Psoas muscle (tissue), 8 donors: ENCODE results near the gene DNAJC1. TPM values are rescaled to one million over a fixed set of nuclear protein-coding genes. Genes with fewer than 3 reads are reported as not detected.

ENCODE experiments used
- ATAC-seq, 4 donors: fragments of 200-7000 bp; cut with Tn5 transposase; one replicate each; pipeline ENCODE4 v1.9.1; 2020; ENCODE audit warnings: moderate library complexity in 3 of 4, mild to moderate bottlenecking in 2 of 4
- DNase-seq, 2 donors: peaks; one replicate each; pipeline ENCODE4 v3.0.0-alpha.2; 2020
- H3K27ac ChIP-seq: fragments of 200-600 bp; one replicate; pipeline ENCODE4 v1.8.0; 2022
- H3K27me3 ChIP-seq, 3 donors: fragments of 200-600 bp in 1 of 3; one replicate each; pipeline versions ENCODE4 v1.6.1 to v1.8.0; 2013 to 2022; ENCODE audit warnings: low read length in 2 of 3, mild to moderate bottlenecking in 2 of 3, moderate library complexity in 1 of 3; ENCODE audit not compliant: insufficient read depth in 3 of 3
- H3K36me3 ChIP-seq, 2 donors: fragments of 200-600 bp in 1 of 2; one replicate each; pipeline versions ENCODE4 v1.6.1 to v1.8.0; 2013 to 2022; ENCODE audit warnings: low read depth in 1 of 2, mild to moderate bottlenecking in 1 of 2, moderate library complexity in 1 of 2; ENCODE audit not compliant: insufficient read depth in 1 of 2
- H3K4me1 ChIP-seq: fragments of 200-600 bp; one replicate; pipeline ENCODE4 v1.8.0; 2022
- H3K4me3 ChIP-seq: fragments of 200-600 bp; one replicate; pipeline ENCODE4 v1.8.0; 2022; ENCODE audit warnings: mild to moderate bottlenecking
- H3K9me3 ChIP-seq: fragments of 200-600 bp; one replicate; pipeline ENCODE4 v1.8.0; 2022
- CTCF ChIP-seq: fragments of 200-600 bp; IDR thresholded peaks from one replicate; pipeline ENCODE4 v1.8.0; 2022; ENCODE audit warnings: antibody characterized with exemption
- WGBS, 3 donors: extraction: QIAGEN DNeasy Blood & Tissue Kit; methylation state at CpG; one replicate each; pipeline versions ENCODE4 v1.1.6 to v1.1.7; 2013; 5-methylcytosine and 5-hydroxymethylcytosine counted together
- intact Hi-C, 2 donors: fragments of 100-400 bp; cut with DNase I; formaldehyde crosslinking; loops; one replicate each; pipeline versions ENCODE4 v1.11.0 to v1.14.2; 2022
- polyA plus RNA-seq, 3 donors: library from polyadenylated mRNA; stranded (reverse); fragments of 200-250 nt; gene quantifications; one replicate each; pipeline ENCODE4 v1.2.3, GENCODE V29; 2013
- total RNA-seq, 4 donors: library from RNA; stranded (reverse); fragmentation: NEBNext Ultra II Directional in 2 of 4; extraction: Animal tissue kit (Norgen Biotek cat#: 25700) in 2 of 4; gene quantifications; one replicate each; pipeline versions ENCODE4 v1.2.1 to v1.2.4, GENCODE V29; 2021 to 2023
- donor health status: healthy with polysubstance abuse.
- donor health status: DM: no; HTN: no; CAD: no; lungs with moderate emphysema.
- donor health status: Bipolar disorder and iron deficiency.
- donor health status: healthy.
- donor health status: DM: yes; HTN: yes; CAD: no.
- donor health status: DM: no; HTN: no; CAD: no.
- donor health status: DM: no; HTN: no; CAD: no.
- donor health status: DM: yes; HTN: yes; CAD: no.

Gene DNAJC1
- total and polyA plus RNA-seq, 7 donors, result 6.7 to 21.5 (median 13.2) TPM

GRCh38 chr10:21751341-21752310, 251.9 kb downstream of the DNAJC1 start:
- intact Hi-C loops, result no loop called here
- H3K36me3 ChIP-seq, result peaks cover 0 to 5% of the 10 kb centered on the region in 2 donors
- no peak for TF ChIP-seq CTCF
- WGBS, 3 donors, result 81 to 83% (median 82%) methylated on average over 22 to 26 of the region's 26 CpGs
- no peak overlapping the region for H3K4me3 ChIP-seq
- no peaks in the 10 kb centered on the region for H3K9me3 ChIP-seq
- no peak overlapping the region for H3K27ac ChIP-seq
- no peaks in the 10 kb centered on the region for H3K4me1 ChIP-seq
- H3K27me3 ChIP-seq, result no peaks in the 10 kb centered on the region
- DNase-seq (no peak), ATAC-seq (no peak)

GRCh38 chr10:21750424-21750823, 253.1 kb downstream of the DNAJC1 start:
- DNase-seq (no peak), ATAC-seq (no peak)
- Histone ChIP-seq H3K27me3 (no peaks in the 10 kb centered on the region), H3K36me3 (peaks cover 0 to 4% of the 10 kb centered on the region in 2 donors), H3K4me1 (no peaks in the 10 kb centered on the region), H3K27ac (no peak overlapping the region), H3K4me3 (no peak overlapping the region), H3K9me3 (no peaks in the 10 kb centered on the region)
- WGBS, 3 donors, result 79 to 86% (median 81%) methylated on average over 12 of the region's 12 CpGs
- intact Hi-C loops, result no loop called here
- no peak for TF ChIP-seq CTCF

DNA sequence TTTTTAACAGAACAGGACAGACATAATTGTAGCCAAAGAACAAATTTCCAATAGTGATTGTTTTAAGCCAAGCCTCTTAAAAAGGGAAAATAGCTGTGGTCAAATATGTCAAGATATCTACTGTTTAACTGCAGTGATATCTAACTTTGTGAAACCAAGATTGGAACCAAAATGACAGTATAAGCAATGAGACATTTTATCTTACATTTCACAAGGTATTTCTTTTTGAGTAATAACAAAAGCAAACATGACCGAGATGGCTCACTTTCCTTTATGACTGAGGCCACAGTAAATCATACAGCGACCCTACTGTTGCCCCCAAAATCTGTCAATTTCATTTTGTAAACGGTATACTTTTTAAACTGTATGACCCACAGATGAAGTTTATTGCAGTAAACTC, 253.7 kb downstream of the DNAJC1 start:
- no peak for DNase-seq
- H3K4me1 ChIP-seq, result no peaks in the 10 kb centered on the region
- H3K27me3 ChIP-seq, result no peaks in the 10 kb centered on the region
- no peak overlapping the region for H3K27ac ChIP-seq
- peaks cover 0 to 6% of the 10 kb centered on the region in 2 donors for H3K36me3 ChIP-seq
- intact Hi-C loops, result no loop called here
- H3K4me3 ChIP-seq, result no peak overlapping the region
- no peak for ATAC-seq
- 64 to 69% (median 69%) methylated on average over 3 of the region's 3 CpGs for WGBS, 3 donors
- TF ChIP-seq CTCF, result no peak
- no peaks in the 10 kb centered on the region for H3K9me3 ChIP-seq

- Histone ChIP-seq H3K9me3 (no peaks in the 10 kb centered on the region), H3K27ac (no peak overlapping the region), H3K36me3 (peaks cover 0 to 25% of the 10 kb centered on the region in 2 donors), H3K4me3 (no peak overlapping the region), H3K27me3 (no peaks in the 10 kb centered on the region), H3K4me1 (no peaks in the 10 kb centered on the region)
- TF ChIP-seq CTCF, result no peak
- 67 to 80% (median 72%) methylated on average over 4 of the region's 4 CpGs for WGBS, 3 donors
- intact Hi-C loops, result no loop called here
- no peak for ATAC-seq
- no peak for DNase-seq
Measured at GRCh38 chr10:21747809-21748208, 255.7 kb downstream of the DNAJC1 start.
